Astrocyte of the cerebellum (primary cell): ENCODE results near the gene KY.
"Not testable (repeated sequence)": the region's sequence is repeated elsewhere in the genome, so short reads cannot be mapped to it uniquely, and the experiment has no call there.

ENCODE experiments used
- DNase-seq: peaks from one replicate; pipeline ENCODE4 v3.0.0-alpha.2; 2011; ENCODE audit warnings: low read depth
- H3K4me3 ChIP-seq: 2 replicates; pipeline ENCODE4 v1.5.1; 2011; ENCODE audit warnings: mild to moderate bottlenecking, low read depth, low read length, moderate library complexity
- in situ Hi-C: cut with HindIII; loops from 2 replicates; pipeline ENCODE4 v1.10.0; 2017; ENCODE audit warnings: low sequenced_read_pairs
- TF ChIP-seq, protein P1 (sequence below): IDR thresholded peaks from 2 replicates; pipeline ENCODE4 v1.5.1; 2012; ENCODE audit warnings: low read length, low read depth, moderate library complexity, mild to moderate bottlenecking; ENCODE audit errors: missing control alignments

The KY gene

DNA sequence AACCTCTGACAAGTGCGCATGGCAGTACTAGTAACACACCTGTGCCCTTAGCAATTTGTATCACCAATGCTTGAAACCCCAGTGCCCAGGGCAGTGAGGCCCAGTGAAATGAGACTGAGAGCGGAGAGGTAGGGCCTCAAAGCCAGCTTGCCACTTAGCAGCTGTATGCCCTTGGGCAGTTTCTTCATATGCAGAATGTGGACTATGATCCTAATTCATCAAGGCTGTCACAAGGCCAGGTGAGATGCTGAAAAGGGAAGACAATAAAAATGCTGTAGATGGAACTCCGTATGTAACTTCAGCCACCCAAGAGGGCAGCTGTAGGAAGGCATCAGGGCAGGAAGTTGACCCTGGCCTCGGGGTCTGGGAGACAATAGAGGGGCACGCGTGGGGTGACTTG lies 74.4 kb downstream of the KY start:
- H3K4me3 ChIP-seq, result no peak overlapping the region
- no peak for DNase-seq
- in situ Hi-C loops, result no loop called here
- TF ChIP-seq, protein P1, sequence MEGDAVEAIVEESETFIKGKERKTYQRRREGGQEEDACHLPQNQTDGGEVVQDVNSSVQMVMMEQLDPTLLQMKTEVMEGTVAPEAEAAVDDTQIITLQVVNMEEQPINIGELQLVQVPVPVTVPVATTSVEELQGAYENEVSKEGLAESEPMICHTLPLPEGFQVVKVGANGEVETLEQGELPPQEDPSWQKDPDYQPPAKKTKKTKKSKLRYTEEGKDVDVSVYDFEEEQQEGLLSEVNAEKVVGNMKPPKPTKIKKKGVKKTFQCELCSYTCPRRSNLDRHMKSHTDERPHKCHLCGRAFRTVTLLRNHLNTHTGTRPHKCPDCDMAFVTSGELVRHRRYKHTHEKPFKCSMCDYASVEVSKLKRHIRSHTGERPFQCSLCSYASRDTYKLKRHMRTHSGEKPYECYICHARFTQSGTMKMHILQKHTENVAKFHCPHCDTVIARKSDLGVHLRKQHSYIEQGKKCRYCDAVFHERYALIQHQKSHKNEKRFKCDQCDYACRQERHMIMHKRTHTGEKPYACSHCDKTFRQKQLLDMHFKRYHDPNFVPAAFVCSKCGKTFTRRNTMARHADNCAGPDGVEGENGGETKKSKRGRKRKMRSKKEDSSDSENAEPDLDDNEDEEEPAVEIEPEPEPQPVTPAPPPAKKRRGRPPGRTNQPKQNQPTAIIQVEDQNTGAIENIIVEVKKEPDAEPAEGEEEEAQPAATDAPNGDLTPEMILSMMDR, result no peak

DNA sequence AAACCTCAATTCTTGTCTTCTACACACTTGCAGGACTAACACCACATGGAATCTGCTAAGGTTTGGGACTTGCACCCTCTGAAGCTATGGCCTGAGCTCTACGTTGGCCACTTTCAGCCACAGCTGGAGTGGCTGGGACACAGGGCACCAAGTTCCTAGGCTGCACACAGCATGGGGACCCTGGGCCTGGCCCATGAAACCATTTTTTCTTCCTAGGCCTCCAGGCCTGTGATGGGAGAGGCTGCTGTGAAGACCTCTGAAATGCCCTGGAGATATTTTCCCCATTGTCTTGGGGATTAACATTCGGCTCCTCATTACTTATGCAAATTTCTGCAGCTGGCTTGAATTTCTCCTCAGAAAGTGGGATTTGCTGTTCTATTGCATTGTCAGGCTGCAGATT lies 80.9 kb downstream of the KY start:
- in situ Hi-C loops, DNase-seq, H3K4me3 ChIP-seq: not testable (repeated sequence)

DNA sequence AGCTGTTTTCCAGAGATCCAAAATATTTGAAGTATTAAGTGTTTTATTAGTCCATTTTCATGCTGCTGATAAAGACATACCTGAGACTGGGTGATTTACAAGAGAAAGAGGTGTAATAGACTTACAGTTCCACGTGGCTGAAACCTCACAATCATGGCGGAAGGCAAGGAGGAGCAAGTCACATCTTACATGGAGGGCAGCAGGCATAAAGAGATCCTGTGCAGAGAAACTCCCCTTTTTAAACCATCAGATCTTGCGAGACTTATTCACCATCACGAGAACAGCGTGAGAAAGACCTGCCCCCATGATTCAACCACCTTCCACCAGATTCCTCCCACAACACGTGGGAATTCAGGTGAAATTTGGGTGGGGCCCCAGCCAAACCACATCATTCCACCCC lies 82.0 kb downstream of the KY start:
- no peak overlapping the region for H3K4me3 ChIP-seq
- TF ChIP-seq, protein P1, result no peak
- DNase-seq, result no peak
- in situ Hi-C loops, result no loop called here

DNA sequence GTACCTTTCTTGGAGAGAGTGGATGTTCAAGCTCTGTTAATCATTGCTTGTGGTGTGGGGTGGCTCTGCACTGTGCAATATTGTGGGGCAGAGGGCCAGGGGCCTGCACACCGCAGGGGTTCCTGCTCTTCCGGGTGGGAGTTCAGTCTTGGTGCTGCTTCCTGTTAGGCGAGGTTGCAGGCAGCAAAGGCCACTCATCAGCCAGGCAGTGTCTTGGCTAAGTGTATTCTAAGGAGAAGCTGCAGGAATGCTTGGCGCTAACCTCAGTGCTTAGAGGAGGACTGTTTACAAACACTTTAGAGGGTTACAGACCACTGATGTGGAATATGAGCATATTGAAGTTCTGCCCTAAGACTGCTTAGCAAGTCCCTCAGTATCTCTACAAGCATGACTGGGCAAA lies 83.2 kb downstream of the KY start:
- H3K4me3 ChIP-seq, result no peak overlapping the region
- no peak for DNase-seq
- TF ChIP-seq, protein P1, result no peak
- in situ Hi-C loops, result no loop called here

DNA sequence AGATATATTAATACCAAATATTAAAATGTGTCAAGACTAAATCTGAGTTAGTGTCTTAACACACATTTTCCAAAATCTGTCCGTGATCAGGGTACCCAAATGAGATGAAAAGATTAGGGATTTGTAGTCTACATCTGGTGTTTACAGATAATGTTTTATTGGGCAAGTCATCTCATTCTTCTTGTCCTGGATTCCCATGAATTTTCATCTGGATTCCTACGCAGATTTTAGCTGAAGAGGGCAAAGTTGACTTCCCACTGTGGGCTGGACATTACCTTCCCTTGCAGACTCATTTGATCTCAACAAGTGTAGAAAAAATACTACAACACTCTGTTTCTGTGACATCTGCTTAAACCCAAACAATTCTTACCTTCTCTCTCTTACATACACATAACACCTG lies 85.8 kb downstream of the KY start:
- in situ Hi-C loops, result no loop called here
- no peak overlapping the region for H3K4me3 ChIP-seq
- TF ChIP-seq, protein P1, result no peak
- no peak for DNase-seq

DNA sequence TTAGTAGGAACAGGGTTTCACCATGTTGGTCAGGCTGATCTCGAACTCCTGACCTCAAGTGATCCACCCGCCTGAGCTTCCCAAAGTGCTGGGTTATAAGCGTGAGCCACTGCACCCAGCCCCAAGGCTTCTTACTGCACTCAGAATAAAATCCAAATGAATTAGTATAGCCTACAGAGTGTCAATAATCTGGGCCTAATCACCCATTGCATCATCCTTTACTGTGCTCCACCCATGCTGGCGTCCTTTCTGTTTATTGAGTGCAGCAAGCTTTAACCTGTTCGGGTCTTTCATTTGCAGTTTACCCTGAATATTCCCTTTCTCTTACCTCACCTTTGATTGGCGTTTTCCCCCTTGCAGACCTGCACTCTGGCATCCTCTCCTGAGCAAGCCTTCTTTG lies 87.2 kb downstream of the KY start:
- in situ Hi-C loops, result no loop called here
- TF ChIP-seq, protein P1, result no peak
- DNase-seq, result no peak

DNA sequence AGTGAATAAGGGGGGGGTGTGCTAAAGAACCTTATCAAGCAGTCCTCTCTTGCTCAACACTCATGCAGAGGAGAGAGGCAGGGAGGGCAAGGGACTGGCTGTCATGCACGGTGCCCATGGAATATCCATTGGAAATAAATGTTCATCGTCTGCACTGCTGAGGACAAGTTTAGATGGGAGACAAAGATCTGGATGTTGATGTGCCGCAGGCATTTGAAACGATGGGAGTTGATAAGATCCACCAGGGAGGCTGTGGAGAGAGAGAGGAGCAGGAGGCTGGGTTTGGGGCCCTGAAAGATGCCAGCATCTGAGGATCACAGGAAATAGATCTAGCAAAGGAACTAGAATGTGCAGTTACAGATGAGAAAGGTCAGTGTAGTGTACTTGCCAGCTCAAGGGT lies 88.8 kb downstream of the KY start:
- TF ChIP-seq, protein P1, result no peak
- in situ Hi-C loops, result no loop called here
- no peak for DNase-seq
- no peak overlapping the region for H3K4me3 ChIP-seq

More for the DNA sequence above, 87.2 kb downstream of the KY start:
- H3K4me3 ChIP-seq, result no peak overlapping the region
